ENCODE data around the gene SERINC5.

GRCh38 chr5:80289320-80289719, 33.5 kb upstream of the SERINC5 start:
- TF ChIP-seq REST (IDR thresholded peaks at IDR 0.05; ENCODE audit: low read depth, low read length) (no peak), CTCF (IDR thresholded peaks at IDR 0.05) (no peak), CHD2 (IDR thresholded peaks at IDR 0.05; ENCODE audit: low read length, partially characterized antibody) (no peak), GABPA (IDR thresholded peaks at IDR 0.05; ENCODE audit: low read depth) (no peak), TAF1 (IDR thresholded peaks at IDR 0.05; ENCODE audit: borderline replicate concordance, low read depth, low read length) (no peak), POLR2AphosphoS5 (IDR thresholded peaks at IDR 0.05; ENCODE audit: low read depth, low read length) (no peak), SIN3A (IDR thresholded peaks at IDR 0.05; ENCODE audit: borderline replicate concordance, low read depth, low read length) (no peak), EP300 (IDR thresholded peaks at IDR 0.05; ENCODE audit: borderline replicate concordance in 1 of 2, low read depth in 1 of 2, low read length in 1 of 2) (no peak), MEF2A (IDR thresholded peaks at IDR 0.05; ENCODE audit: borderline replicate concordance, low read depth) (no peak)
- TF ChIP-seq, protein P1, sequence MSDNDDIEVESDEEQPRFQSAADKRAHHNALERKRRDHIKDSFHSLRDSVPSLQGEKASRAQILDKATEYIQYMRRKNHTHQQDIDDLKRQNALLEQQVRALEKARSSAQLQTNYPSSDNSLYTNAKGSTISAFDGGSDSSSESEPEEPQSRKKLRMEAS (IDR thresholded peaks at IDR 0.05; ENCODE audit: low read depth): no peak
